Measurements from ENCODE around the gene ULBP2.

- TF ChIP-seq CTCF (IDR thresholded peaks at IDR 0.05; ENCODE audit: low read depth, low read length), result no peak
- no peak for TF ChIP-seq EZH2phosphoT487 (IDR thresholded peaks at IDR 0.05; ENCODE audit: low read depth)
Measured at GRCh38 chr6:149950423-149950822, 8.6 kb downstream of the ULBP2 start.

Measured in OCI-LY3 (cell line).